CD4-positive, alpha-beta T cell treated with Interleukin-15 for 4 hours (primary cell): ENCODE results near the gene ASTN2.
"Not testable (repeated sequence)": the region's sequence is repeated elsewhere in the genome, so short reads cannot be mapped to it uniquely, and the experiment has no call there.

Source experiments
- DNase-seq: peaks from one replicate; pipeline ENCODE4 v3.0.0-alpha.2; 2020; ENCODE audit warnings: low spot score

Gene ASTN2

DNA sequence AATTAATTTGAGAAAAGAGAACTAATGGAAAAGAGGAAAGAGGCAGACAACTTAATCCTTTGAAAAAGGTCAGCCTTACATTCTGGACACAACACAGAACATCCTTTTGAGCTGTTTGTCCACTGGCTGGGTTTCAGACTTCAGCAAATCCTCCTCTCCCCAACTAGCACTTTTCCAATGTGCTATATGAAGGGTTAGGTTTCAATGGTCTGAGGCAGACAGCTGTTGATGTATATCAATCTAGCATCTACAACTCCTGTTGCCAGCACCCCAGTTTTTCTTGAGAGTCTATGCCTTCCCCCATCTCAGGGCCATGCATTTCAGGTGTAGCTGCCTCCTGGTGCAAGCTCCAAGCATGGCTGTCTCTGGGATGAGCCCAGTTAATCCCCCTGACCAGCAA is 553.5 kb downstream of the ASTN2 start:
- DNase-seq: no peak

DNA sequence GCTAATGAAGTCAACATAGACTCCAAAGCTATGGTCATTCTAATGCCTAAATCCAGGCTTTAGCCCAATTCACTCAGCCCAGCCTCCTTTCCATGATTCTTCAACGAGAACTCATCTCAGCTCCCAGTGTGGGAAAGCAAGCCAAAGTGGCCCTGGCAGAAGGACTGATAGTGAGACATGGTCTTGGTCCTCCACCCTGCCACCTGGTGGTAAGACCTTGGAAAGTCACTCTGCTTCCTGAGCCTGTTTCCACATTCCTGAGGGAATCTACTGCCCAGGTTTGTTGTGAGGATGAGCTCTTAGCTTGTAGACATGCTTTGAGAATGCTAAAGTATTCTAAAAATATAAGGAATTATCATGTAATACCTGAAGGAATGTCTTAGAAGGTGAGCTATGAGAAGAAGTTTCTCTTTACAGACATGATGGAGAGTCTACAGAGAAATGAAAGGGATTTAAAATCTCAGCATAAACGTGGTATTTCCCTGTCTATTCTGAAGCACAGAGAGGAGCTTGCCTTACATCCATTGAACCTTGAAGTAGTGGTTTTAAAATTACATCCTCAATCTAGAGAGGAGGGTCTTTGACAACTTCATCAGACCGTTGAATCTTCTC is 554.2 kb downstream of the ASTN2 start:
- DNase-seq: no peak

- DNase-seq: no peak
Measured at GRCh38 chr9:116859763-116860162, 555.1 kb downstream of the ASTN2 start.

DNA sequence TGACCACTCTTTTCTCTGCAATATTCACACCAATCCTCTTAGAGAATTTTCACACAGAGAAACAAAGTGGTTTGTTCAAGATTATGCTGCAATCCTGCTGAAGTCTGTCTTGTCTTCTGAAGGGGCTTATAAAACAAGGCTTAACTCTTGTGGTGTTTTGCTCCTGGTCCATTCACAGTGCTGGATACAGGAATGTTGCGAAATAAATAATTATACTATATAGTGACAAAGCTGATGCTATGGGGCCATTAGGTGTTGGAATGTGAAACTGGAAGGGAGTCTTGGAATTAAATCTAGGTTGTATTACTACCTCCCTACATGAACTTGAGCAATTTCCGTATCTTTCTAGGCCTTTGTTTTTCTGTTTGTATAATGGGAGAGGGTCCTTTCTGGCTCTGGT is 557.5 kb downstream of the ASTN2 start:
- DNase-seq: no peak

- DNase-seq: no peak
Measured at GRCh38 chr9:116855881-116856662, 558.8 kb downstream of the ASTN2 start.

GRCh38 chr9:116849721-116850120 is 565.1 kb downstream of the ASTN2 start:
- DNase-seq: no peak

DNA sequence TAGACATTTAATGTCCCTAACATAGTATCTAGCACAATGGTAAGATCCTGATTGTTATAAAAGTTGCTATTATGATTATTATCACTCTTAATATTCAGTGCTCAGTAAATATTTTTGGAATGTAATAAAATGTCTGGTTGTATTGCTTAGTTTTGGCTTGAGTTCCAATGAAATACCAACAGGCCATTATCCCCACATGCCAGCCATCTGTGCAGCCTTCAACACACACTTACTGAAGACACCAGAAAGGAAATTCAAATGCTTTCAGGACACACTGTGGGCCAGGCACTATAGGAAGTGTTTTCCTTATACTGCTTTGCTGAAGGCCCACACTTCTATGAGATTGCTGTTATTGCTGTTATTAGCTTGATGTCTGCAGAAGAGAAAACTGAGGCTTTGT is 570.2 kb downstream of the ASTN2 start:
- no peak for DNase-seq

DNA sequence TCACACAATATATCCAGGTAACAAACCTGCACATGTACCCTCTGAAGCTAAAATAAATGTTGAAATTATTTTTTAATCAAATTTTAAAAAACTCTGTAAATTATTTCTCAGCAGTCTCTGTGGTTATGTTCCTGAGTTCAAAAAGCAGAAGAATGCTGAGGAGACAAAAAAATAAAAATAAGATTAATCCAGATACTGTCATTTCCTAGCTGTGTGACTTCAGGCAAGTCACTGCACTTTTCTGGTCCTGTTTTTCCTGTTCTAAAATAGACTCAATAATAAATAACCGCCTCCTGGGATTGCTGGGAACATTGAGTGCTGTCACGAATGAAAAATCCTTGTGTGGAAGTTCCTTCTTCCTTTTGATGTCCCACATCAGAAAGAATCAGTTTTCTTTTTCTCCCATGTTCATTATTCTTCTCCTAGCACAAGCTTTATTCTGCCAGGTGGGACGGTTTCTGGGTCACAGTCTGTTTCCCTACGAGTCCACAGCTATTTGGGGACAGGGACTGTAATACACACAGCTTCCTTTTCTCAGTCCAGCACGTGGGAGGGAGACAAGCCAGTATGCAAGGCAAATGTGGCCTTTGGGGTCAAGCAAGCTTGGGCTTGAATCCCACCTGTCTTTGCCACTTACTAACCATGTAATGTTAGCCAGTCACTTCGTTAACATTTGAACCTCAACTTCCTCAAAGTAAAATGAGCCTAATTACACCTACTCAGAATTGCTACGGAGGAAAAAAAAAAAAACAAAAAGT is 570.8 kb downstream of the ASTN2 start:
- DNase-seq: no peak

- DNase-seq: no peak
Measured at GRCh38 chr9:116842658-116843057, 572.2 kb downstream of the ASTN2 start.

- DNase-seq: not testable (repeated sequence)
Measured at GRCh38 chr9:116838468-116838867, 576.4 kb downstream of the ASTN2 start.

GRCh38 chr9:116837018-116837989 is 577.6 kb downstream of the ASTN2 start:
- no peak for DNase-seq

GRCh38 chr9:116830321-116830720 is 584.5 kb downstream of the ASTN2 start:
- DNase-seq: not testable (repeated sequence)

DNA sequence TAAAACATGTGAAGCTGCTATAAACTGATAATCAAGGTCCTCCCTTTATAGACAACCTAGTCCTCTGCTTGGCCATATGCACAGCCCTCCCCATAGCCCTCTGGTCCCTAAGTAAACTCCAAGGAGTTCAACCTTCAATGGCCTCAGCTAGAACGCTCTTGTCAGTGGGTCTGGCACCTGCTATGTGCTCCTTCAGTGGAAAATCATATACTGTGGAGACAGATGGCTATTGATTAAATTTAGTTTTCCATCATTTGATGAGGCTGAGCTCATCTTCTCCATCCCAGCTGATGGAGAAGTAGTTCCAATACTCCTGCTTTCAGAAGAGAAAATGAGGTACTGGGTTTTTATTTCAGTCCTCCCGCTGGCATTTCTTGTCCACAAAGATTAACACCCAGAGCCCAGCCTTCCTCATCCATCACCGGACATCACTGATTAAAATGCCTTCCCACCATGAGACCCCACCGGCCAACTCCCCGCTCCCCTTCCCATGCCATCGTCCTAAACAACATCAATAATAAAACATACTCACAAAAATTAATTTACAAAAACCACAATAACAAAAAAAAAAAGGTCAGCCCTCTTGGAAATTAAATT is 593.1 kb downstream of the ASTN2 start:
- no peak for DNase-seq

DNA sequence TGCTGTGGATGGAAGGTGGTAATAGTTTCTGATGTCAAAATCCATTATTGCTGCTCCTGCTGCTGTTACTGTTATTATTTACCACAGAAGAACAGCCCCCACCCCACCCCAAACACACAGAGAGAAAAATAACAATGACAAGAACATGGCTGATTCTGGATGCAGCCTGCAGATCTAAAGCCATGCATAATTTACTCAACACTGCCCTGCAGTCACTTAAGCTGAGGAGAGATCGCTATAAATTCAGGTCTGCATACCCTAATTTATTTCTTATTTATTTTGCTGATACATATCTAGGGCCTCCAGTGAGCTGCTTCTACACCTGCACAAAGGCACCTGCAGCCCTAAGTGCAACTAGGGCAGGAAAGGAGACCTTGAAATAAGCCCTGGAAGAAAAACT is 595.7 kb downstream of the ASTN2 start:
- no peak for DNase-seq

GRCh38 chr9:116817762-116818161 is 597.1 kb downstream of the ASTN2 start:
- DNase-seq: no peak

GRCh38 chr9:116816484-116816883 is 598.4 kb downstream of the ASTN2 start:
- DNase-seq: no peak

DNA sequence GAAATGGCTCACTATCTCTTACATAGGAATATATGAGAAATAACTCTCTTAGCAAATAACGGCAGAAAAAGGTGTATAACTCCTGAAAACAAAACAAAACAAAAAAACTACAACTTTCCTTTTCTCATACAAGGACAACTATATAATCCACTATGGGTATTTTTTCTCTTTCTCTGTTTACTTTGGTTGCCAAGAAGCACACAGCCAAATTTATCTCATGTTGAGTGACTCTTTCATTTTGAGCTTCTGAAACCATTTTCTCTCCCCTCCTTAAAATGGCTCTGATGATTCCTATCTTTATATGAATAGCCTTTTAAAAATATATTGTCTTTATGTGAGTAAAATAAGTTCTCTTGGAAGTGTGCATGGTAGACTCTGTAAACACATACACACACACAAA is 599.0 kb downstream of the ASTN2 start:
- DNase-seq: no peak

DNA sequence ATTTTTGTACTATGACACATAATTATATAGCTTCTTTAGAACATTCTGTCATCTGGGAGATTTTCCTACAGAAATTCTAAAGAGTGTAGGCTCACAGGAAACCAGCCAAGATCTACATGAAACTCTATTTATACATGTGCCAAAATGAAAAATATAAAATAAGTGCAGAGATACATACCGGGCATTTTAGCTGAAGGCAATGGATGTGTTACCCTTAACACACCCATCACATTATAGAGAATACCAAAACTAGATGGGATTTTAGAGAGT is 601.9 kb downstream of the ASTN2 start:
- no peak for DNase-seq

GRCh38 chr9:116812231-116813030 is 602.4 kb downstream of the ASTN2 start:
- no peak for DNase-seq

- no peak for DNase-seq
Measured at GRCh38 chr9:116809656-116810055, 605.2 kb downstream of the ASTN2 start.

- DNase-seq: no peak
Measured at GRCh38 chr9:116806075-116806474, 608.8 kb downstream of the ASTN2 start.
